Measurements from ENCODE around the gene MADD.

GRCh38 chr11:47233989-47234668, 35.8 kb upstream of the MADD start:
- no peak for TF ChIP-seq POLR2A (IDR thresholded peaks at IDR 0.05)
- TF ChIP-seq, protein P1, sequence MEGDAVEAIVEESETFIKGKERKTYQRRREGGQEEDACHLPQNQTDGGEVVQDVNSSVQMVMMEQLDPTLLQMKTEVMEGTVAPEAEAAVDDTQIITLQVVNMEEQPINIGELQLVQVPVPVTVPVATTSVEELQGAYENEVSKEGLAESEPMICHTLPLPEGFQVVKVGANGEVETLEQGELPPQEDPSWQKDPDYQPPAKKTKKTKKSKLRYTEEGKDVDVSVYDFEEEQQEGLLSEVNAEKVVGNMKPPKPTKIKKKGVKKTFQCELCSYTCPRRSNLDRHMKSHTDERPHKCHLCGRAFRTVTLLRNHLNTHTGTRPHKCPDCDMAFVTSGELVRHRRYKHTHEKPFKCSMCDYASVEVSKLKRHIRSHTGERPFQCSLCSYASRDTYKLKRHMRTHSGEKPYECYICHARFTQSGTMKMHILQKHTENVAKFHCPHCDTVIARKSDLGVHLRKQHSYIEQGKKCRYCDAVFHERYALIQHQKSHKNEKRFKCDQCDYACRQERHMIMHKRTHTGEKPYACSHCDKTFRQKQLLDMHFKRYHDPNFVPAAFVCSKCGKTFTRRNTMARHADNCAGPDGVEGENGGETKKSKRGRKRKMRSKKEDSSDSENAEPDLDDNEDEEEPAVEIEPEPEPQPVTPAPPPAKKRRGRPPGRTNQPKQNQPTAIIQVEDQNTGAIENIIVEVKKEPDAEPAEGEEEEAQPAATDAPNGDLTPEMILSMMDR (IDR thresholded peaks at IDR 0.05), result no peak

All from lower leg skin (tissue), 3 donors.